GM21447 (cell line): ENCODE data around the gene NAA25.
A peak's percentile ranks its signal among the peaks of the same experiment; 100 is the strongest.
"Not testable (repeated sequence)": the region's sequence is repeated elsewhere in the genome, so short reads cannot be mapped to it uniquely, and the experiment has no call there.

Experiments
- ATAC-seq: cut with Tn5 transposase; IDR thresholded peaks from one replicate; pipeline ENCODE4 v1.9.1; 2021; ENCODE audit not compliant: unreplicated experiment

NAA25 gene

DNA sequence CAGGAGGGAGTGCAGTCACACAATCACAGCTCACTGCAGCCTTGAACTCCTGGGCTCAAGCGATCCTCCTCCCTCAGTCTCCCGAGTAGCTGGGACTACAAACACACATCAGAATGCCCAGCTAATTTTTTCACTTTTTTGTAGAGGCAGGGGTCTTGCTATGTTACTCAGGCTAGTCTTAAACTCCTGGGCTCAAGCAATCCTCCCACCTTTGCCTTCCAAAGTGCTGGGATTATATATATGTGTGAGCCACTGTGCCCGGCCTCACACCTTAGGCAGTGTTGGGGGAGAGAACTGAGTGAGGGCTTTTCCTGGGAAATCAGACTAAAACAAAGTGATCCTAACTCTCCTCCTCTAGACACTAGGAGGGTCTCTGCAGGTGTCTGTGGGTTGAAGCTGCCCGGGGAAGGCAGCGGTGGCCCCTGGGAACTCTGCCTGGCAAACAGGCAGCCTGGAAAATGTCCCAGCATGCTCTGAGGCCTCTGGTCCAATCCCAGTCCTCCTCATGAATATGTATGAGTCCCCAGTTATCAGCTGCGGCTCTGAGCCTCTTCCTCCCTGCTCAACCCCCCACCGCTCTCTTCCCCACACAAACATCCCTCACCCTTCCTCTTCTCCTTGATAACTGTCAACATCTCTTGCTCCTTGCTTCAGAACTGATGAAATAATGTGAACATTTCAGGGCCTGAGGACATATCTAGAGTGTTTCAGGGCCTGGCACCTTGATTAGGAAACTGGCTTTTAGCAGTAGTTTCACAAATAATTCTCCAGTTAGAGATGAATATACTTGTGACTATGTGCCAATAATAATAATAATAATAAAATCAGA, 7.9 kb upstream of the NAA25 start:
- no peak for ATAC-seq

DNA sequence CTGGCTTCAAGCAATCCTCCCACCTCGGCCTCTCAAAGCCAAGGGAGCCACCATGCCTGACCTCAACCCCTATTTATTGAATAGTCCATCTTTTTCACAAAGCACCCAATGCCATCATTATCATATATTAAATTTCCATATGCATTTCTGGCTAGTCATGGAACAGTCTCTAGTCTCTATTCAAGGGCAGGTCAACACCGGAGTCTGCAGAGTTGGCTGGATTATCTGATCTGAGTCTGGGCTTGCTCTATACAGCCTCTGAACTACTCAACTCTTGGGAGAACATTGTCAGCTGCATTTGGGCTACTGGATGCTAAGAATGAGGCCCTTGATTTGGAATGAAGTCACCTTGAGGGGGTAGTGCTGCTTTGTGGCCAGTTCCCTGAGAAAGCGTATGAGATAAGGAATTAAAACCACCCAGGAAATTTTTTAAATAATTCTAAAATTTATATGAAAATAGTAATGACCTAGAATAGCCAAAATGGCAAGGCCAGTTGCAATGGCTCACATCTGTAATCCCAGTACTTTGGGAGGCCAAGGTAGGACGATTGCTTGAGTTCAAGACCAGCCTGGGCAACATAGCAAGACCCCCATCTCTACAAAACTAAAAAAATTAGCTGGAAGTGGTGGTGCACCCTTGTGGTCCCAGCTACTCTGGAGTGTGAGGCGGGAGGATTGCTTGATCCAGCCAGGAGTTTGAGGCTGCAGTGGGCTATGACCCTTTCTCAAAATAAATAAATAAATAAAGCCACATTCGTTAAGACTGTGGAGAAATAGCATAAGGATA, 6.9 kb upstream of the NAA25 start:
- ATAC-seq = no peak

DNA sequence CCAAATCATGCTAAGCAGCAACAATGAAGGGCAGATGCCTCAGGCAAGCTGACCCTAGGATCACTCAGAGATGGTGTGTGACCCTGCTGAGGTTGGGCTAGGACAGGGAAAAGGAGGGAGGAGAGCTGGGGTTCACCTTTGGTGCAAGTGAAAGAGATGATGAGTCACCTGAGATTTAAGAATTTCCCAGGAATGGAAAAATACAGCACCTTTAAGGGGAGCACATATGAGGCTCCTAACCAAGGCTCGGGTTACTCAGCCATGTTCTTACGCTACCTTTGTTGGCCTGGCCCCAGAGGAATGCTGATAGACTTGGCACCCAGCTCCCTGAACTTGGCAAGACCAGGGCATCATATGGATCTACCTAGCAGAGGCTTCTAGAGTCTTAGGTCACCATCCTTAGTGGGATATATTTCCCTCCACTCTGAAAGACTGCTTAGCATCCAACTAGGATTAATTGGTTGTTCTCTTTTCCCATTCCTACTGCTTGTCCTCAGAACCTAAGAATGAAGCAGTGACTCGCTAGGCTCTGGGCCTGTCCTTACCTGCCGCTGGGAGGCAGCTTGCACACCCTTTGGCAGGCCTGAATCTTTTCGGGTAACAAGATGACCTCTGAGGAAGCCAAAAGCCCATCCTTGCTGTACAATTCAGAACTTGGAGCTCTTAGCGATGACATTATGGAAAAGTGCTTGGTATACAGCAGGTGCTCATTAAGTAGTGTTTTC, 4.0 kb upstream of the NAA25 start:
- ATAC-seq = no peak

DNA sequence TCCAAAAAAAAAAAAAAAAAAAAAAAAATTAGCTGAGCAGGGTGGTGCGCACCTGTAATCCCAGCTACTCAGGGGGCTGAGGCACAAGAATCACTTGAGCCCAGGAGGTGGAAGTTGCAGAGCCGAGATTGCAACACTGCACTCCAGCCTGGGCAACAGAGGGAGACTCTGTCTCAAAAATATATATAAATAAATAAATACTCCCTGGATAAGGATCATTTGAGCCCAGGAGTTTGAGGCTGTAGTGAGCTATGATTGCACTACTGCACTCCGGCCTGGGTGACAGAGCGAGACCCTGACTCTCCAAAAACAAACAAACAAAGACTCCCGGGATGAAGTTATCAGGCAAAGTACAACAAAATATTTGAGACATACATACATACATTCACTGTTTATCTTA, 3.3 kb upstream of the NAA25 start:
- ATAC-seq = no peak

DNA sequence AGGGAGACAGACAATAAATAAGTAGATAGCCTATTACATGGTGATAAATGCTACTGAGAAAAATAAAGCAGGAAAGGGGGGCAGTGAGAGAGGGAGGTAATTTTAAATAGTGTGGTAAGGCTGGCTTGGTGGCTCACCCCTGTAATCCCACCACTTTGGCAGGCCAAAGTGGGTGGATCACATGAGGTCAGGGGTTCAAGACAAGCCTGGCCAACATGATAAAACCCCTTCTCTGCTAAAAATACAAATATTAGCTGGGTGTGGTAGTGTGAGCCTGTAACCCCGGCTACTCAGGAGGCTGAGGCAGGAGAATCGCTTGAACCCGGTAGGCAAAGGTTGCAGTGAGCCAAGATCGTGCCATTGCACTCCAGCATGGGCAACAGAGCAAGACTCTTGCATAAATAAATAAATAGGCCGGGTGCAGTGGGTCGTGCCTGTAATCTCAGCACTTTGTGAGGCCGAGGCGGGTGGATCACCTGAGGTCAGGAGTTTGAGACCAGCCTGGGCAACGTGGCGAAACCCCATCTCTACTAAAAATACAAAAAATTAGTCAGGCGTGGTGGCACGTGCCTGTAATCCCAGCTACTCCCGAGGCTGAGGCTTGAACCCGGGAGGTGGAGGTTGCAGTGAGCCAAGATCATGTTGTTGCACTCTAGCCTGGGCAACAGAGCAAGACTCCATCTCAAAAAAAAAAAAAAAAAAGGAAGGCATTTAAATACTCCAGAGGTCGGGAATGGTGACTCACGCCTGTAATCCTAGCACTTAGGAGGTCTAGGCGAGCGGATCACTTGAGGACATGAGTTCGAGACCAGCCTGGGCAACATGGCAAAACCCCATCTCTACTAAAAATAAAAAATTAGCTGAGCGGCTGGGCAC, 2.4 kb upstream of the NAA25 start:
- not testable (repeated sequence) for ATAC-seq

DNA sequence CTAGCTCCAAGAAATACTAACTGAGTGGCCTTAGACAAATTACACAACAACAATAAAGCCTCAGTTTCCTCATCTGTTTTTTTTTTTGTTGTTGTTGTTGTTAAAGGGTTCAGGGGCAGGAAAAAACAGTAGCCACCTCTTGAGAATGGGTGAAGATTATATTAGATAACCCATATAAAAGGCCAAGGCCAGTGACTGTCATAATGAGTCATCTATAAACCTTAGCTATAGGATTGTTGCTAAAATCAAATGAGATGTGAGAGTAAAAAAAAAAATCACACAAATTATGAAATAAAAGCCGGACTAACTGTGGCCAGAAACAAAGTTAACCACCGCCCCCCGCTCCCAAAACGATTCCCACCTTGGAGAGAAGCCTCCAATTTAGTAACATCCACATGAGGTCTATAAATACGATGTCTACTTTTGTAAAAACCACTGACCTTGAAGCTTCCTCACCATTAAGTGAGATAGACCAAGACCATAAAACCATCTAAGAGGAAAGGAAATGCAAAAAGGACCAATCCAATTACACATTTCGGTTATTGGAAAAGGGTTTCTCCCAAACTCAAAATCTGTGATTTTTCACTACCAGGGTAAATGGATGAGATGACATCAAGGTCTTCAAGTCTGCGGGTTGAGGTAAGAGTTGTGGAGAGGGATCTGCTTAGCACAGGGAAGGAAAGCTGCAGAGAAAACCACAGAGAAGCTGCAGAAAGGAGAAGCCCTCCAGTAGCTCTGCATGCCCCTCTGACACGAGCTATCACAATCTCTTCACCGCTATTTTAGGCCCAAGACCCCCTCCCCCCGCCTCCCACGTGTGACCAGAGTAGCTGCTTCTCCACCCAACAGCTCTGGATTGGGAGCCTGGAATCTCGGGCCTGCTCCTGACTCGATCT, 1.0 kb downstream of the NAA25 start:
- no peak for ATAC-seq

DNA sequence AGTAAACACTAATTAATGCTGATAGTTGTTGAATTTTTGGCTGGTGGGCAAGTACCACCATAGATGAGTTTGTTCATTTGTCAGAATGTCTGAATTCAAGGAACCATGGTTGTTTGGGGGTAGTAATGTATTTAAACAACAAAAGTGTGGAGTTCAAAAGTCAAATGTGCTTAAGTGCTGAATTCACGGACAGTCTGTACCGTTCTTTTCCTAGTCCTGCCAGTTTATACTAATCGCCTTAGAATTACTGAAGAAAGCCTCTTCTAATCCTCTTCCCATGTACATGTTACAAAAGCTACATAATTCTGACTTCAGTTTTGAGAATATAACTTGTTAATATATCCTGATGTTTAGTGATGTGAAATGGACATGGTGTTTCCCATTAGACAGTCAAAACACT, 2.7 kb downstream of the NAA25 start:
- ATAC-seq = no peak

GRCh38 chr12:112103758-112104503, 4.7 kb downstream of the NAA25 start:
- ATAC-seq = no peak

GRCh38 chr12:112102746-112103145, 5.8 kb downstream of the NAA25 start:
- not testable (repeated sequence) for ATAC-seq

DNA sequence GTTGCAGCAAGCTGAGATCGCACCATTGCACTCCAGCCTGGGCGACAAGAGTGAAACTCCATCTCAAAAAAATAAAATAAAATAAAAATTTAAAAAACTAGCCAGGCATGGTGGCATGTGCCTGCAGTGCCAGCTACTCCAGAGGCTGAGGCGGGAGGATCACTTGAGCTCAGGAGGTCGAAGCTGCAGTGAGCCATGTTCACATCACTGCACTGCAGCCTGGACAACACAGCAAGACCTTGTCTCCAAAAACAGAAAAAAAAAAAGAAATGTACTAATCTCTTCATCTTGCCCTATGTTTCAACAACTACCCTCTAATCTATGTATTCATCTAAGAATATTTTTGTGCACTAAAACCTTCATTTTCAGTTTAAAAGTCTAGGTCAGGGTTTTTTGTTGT, 6.5 kb downstream of the NAA25 start:
- no peak for ATAC-seq

- not testable (repeated sequence) for ATAC-seq
Measured at GRCh38 chr12:112100500-112100899, 8.1 kb downstream of the NAA25 start.

- ATAC-seq = no peak
Measured at GRCh38 chr12:112097641-112098040, 10.9 kb downstream of the NAA25 start.

DNA sequence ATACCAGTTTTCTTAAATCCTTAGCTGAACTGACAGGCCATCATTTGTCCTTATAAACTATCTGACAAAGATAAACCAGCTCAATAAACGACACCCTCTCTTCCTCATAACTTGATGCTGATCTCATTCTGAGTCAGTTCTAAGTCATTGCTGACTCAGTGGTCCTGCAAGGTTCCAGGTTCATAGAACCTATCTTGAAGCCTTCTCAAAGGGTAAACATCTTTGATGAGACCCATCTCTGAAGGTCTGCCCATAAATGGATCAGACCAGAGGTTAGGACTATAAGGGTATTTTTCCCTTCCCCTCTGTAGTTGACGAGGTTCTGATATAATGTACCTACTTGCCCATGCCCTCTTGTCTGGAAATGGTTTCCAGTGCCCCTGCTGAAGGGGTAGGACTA, 11.9 kb downstream of the NAA25 start:
- ATAC-seq = no peak

DNA sequence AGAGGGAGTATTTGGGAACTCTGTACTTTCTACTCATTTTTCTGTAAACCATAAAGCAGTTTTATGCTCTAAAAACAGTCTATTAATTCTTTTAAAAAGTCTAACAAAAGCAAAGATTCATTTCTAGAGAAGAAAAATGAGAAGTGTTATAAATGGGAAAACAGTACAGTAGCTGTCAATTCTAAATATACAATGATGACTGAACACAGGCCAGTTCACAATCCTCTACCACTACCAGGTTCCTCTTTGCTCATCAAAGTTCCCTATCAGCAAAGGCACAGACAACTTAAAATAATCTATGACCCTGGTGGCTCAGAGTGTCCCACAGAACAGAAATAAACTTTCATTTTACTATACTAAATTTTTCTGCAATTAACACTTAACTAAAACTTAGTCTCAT, 12.5 kb downstream of the NAA25 start:
- ATAC-seq = peak; percentile 78

DNA sequence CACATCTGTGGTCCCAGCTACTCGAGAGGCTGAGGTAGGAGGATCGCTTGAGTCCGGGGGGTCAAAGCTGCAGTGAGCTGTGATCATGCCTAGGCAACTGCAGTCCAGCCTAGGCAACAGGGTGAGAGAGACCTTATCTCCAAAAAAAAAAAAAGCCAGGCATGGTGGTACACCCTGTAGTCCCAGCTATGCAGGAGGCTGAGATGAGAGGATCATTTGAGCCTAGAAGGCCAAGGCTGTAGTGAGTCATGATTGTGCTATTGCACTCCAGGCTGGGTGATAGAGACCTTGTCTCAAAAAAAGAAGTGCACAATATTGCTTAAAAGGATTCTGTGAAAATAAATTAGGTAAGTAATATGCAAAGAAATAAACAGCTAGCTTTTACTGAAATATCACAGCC, 17.0 kb downstream of the NAA25 start:
- no peak for ATAC-seq

DNA sequence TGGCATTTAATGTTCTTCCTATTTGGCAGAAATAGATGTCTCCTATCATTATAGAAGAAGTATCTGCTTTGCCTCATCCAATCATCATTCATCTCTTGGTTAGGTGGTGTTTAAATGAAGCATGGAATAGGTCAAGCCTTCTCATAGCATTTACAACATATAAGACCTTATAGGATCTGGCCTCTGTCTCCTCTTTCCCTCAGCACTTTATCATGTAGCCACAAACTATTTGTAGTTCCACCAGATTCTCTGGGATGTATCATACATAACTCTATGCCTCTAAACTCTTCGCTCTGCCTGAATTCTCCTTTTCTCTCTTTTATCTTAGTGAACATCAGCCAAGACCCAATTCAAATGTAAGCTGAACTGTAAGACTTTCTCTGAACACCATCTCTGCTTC, 20.7 kb downstream of the NAA25 start:
- no peak for ATAC-seq

DNA sequence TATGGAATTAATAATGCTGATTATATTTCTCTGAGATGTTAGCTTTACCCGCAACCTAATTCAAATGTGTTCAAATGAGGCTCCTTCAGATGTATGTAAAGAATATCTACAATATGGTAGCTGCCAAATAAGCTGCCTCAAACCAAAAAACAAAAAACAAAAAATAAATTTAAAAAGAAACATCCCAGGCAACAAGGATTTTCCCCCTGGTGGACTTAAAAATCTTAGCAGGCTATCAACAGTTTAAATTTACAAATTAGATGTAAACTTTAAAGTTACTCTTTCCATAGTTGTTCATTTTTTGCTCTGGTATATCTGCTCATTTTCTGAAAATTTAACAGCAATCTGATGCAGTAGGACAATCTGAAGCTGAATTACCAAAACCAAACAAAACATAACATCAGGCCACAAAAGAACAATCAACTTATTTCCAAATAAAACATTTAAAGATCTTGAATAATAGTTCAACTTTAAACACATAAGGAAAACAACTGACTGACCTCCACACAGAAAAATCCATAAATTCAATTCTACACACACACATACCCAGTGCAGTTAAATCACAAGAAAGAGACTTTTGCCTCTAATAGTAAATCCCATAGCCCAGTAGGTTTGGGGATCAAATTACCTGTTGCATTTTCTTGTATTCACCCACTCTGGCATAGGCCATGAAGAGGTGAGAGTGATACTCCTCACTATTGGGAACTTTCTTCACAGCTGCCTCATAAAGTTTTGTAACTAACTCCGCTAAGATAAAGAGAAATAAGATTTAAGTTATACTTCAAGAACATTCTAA, 21.3 kb downstream of the NAA25 start:
- no peak for ATAC-seq

DNA sequence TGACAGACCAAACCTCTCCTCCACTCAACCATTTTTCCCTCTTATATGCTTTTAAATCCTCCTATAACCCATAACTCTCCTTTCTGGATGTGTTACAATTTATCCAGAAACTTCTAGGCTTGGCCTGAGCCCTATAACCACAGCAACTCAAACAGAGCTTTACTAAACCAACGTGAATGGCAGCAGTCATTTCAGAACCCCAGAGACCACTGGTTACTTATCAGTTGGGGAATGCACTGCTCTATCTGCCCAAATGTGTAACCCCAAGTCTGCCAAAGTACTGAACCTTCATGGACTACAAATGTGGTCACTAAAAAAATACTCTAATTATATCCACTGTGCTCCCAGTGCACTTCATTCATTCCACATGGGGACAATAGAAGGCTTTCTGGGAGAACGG, 42.0 kb downstream of the NAA25 start:
- no peak for ATAC-seq
